NCI-H2107 (cell line): ENCODE results near the gene RAB11FIP3.
"Not testable (repeated sequence)": the region's sequence is repeated elsewhere in the genome, so short reads cannot be mapped to it uniquely, and the experiment has no call there.

ENCODE experiments used
- DNase-seq: peaks from one replicate; lab custom pipeline; 2025; lab: John Stamatoyannopoulos, UW

RAB11FIP3 gene

DNA sequence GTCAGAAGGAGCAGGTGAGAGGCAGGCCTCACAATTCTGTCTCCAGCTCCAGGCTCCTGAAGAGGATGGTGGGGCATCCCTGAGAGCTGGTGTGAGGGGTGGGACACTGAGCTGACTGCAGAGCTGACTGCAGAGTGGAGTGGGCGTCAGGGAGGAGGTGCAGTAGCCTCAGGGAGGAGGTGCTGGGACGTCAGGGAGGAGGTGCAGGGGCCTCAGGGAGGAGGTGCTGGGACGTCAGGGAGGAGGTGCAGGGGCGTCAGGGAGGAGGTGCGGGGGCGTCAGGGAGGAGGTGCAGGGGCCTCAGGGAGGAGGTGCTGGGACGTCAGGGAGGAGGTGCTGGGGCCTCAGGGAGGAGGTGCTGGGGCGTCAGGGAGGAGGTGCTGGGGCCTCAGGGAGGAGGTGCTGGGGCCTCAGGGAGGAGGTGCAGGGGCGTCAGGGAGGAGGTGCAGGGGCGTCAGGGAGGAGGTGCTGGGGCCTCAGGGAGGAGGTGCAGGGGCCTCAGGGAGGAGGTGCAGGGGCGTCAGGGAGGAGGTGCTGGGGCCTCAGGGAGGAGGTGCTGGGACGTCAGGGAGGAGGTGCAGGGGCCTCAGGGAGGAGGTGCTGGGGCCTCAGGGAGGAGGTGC lies 41.9 kb downstream of the RAB11FIP3 start:
- DNase-seq: not testable (repeated sequence)

- no peak for DNase-seq
Observed at GRCh38 chr16:468068-468821, 42.8 kb downstream of the RAB11FIP3 start.

DNA sequence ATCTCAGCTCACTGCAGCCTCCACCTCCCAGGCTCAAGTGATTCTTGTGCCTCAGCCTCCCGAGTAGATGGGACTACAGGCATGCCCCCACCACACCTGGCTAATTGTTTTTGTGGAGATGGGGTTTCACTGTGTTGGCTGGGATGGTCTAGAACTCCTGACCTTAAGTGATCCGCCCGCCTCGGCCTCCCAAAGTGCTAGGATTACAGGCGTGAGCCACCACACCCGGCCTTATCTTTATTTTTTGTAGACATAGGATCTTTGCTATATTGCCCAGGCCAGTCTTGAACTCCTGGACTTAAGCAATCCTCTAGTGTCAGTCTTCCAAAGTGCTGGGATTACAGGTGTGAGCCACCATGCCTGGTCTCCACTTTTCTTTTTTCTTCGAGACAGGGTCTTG lies 44.0 kb downstream of the RAB11FIP3 start:
- DNase-seq: not testable (repeated sequence)

GRCh38 chr16:470418-470817 lies 45.0 kb downstream of the RAB11FIP3 start:
- DNase-seq: no peak

DNA sequence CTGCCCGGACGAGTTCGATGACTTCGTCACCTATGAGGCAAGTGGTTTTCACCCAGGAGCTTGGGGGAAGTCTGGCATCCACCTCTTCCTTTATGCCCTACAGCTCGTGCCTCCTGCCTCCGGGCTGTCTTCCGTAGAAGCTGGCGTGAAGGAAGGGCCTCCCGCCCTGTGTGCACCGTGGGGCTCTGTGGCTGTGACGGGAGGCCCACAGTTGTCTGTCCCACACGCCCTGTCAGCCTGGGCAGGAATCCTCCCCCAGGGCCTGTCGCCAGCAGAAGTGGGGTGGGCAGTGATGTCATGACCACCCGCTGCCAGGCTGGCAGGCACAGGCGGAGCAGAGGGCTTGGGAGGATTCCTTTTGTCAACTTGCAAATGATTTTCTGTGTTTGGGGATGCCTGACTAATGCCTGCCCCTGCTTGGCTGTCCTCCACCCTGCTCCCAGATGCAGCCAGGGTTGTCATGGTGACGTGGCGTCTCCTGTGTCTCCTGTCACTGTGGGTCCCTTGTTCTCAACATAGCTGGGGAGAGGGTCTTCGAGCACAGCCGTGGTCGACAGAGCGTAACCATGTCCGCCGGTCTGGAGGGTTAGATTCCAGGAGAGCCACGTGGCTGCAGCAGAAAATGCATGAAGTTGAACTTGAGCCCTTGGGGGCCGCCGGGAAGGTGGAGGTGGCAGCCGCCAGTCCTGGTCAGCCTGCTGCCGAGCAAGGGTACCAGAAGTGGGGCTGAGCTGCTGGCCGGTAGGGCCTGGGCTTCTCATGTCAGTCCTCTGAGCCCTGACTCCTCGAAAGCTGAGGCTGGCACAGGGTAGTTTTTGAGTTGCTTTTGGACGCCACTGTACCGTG lies 46.1 kb downstream of the RAB11FIP3 start:
- DNase-seq: no peak

- DNase-seq: no peak
Observed at GRCh38 chr16:472199-472504, 46.7 kb downstream of the RAB11FIP3 start.

- no peak for DNase-seq
Observed at GRCh38 chr16:473046-474043, 47.9 kb downstream of the RAB11FIP3 start.

DNA sequence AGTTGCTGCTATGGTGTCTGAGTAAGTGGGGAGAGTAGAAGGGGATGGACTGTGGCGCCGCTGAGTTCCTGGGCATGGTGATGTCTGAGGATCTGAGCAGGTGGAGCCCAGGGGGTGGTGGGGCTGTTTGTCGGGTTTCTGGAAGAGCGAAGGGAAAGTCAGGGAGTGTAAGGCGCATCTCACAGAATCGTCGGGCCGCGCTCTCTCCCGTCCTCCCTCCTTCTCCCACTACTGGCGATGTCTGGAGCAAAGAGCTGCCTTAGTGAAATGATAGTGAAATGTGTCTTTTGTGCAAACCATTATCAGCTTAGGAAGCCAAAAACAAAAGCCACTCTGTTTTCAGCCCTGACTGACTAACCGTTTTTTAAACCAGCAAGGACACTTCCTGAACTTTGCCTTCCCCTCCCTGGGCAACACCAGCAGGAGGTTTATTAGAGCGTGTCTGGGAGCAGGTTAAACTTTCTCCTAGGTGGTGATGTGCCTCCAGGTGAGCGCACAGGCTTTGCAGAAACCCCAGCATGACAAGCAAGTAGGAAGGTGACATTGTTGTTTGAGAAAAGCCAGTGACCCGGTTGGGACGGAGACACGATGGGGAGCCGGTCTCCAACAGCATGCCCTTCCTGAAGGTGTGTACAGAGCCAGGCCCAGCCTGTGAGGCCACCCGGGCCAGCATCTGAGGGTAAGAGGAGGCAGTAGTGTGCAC lies 49.1 kb downstream of the RAB11FIP3 start:
- no peak for DNase-seq

DNA sequence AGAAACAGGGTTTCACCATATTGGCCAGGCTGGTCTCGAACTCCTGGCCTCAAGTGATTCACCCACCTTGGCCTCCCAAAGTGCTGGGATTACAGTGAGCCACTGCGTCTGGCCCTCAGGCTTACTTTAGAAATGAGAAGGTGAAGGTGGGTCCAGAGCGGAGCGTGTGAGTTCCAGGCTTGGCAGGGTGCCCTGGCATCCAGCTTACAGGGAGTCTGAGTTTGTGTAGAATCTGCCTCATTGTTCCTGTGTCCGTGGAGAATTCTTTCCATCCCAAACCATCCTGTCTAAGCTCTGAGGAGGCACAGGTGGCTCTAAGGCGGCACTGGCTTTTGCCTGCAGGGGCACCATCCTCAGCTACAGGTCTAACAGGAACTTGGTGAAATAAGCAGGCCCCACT lies 50.6 kb downstream of the RAB11FIP3 start:
- DNase-seq: no peak

- DNase-seq: no peak
Observed at GRCh38 chr16:477301-478157, 52.1 kb downstream of the RAB11FIP3 start.

DNA sequence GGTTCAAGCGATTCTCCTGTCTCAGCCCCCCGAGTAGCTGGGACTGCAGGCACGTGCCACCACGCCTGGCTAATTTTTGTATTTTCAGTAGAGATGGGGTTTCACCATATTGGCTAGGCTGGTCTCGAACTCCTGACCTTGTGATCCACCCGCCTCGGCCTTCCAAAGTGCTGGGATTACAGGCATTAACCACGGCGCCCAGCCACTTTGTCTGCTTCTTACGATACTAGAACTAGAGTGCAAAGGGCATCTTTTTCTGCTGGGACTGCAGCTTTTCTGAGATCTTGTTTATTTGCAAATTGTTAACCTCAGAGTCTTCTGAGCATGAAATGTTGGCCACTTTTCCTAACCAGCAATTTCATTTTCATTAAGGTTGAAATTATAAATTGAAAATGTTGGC lies 52.8 kb downstream of the RAB11FIP3 start:
- not testable (repeated sequence) for DNase-seq

GRCh38 chr16:482468-483185 lies 57.2 kb downstream of the RAB11FIP3 start:
- DNase-seq: no peak

GRCh38 chr16:483341-484075 lies 58.1 kb downstream of the RAB11FIP3 start:
- no peak for DNase-seq

GRCh38 chr16:489606-490005 lies 64.2 kb downstream of the RAB11FIP3 start:
- DNase-seq: no peak

DNA sequence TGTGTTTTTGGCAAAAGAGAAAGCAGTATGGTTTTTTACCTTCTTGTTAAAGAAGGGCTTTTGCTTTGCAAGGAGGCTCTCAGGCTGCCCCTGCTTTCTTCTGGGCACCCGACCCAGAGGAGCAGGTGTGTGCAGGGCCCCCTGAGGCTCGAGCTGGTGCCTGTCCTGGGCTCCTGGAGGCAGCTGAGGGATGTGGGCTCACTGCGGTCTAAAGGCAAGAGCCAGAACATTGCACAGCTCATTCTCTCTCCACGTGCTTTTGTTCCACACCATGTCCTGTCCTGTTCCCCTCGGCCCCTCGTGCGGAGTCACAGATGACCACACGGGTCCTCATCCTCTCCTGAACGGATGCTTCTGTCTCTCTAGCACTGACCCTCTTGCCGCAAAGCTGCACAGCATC lies 65.3 kb downstream of the RAB11FIP3 start:
- no peak for DNase-seq

DNA sequence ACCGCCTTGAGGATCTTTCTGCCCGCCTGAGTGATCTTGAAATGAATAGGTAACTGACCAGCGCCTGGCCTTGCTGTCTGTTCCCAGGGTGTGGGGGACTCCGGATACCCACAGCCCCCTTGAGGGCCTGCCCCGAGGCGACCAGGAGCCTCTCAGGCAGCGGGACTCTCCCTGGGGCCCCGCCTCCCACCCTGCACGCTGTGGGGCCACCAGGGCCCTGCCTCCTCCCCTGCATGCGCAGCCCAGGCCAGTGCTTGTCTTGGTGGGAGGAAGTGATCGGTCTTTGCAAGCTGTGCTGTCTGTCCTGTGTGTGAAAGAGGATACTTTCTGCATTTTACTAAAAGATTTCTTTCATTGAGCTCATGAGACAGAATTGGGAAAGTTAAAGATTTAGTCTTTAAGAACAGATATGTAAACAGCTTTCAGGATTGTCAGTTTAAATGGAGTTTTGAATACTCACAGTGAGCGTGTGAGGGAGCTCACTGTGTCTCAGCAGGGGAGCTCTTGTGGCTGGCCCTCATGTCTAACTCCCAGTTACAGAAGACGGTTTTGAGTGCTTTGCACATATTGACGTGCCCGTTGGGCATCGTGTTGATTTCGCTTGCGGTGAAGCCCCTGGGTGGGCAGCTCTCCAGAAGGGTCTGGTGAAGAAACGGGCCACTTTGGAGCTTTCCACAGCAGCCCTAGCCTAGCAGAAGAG lies 65.9 kb downstream of the RAB11FIP3 start:
- DNase-seq: no peak

GRCh38 chr16:492211-492875 lies 66.9 kb downstream of the RAB11FIP3 start:
- DNase-seq: no peak

DNA sequence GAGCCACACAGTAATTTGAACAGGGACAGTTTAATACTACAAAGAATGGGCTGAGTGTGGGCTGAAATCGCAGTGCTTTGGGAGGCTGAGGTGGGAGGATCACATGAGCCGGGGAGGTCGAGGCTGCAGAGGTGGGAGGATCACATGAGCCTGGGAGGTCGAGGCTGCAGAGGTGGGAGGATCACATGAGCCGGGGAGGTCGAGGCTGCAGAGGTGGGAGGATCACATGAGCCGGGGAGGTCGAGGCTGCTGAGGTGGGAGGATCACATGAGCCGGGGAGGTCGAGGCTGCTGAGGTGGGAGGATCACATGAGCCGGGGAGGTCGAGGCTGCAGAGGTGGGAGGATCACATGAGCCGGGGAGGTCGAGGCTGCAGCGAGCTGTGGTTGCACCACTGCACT lies 69.2 kb downstream of the RAB11FIP3 start:
- not testable (repeated sequence) for DNase-seq
